MM.1S (cell line): ENCODE measurements around the gene ADGRV1.

ENCODE experiments used
- DNase-seq: peaks from one replicate; pipeline ENCODE4 v3.0.0-alpha.2; 2015
- H2AFZ ChIP-seq: fragments of 300-600 bp; sonication (generic); 2 replicates; pipeline ENCODE4 v1.6.0; 2016; ENCODE audit warnings: antibody characterized with exemption, low read length
- H3F3A ChIP-seq: fragments of 300-600 bp; sonication (generic); 2 replicates; pipeline ENCODE4 v1.6.1; 2016; ENCODE audit warnings: mild to moderate bottlenecking, antibody characterized with exemption, low read length, moderate library complexity, mixed read lengths; ENCODE audit not compliant: insufficient read depth
- H3K27ac ChIP-seq: fragments of 300-600 bp; sonication (generic); 2 replicates; pipeline ENCODE4 v1.5.1; 2016; ENCODE audit warnings: mild to moderate bottlenecking, low read length
- H3K27me3 ChIP-seq: fragments of 300-600 bp; sonication (generic); replicated peaks from 2 replicates; pipeline ENCODE4 v1.6.0; 2016; ENCODE audit warnings: low read length; ENCODE audit not compliant: insufficient read depth
- H3K36me3 ChIP-seq: fragments of 300-600 bp; sonication (generic); replicated peaks from 2 replicates; pipeline ENCODE4 v1.6.1; 2016; ENCODE audit warnings: mild to moderate bottlenecking, low read length, mixed read lengths; ENCODE audit not compliant: insufficient read depth
- H3K4me1 ChIP-seq: fragments of 300-600 bp; sonication (generic); 2 replicates; pipeline ENCODE4 v1.6.1; 2016; ENCODE audit warnings: low read length, mixed read lengths
- H3K4me2 ChIP-seq: fragments of 300-600 bp; sonication (generic); 2 replicates; pipeline ENCODE4 v1.6.0; 2016; ENCODE audit warnings: low read depth, low read length
- H3K4me3 ChIP-seq: fragments of 300-600 bp; sonication (generic); 2 replicates; pipeline ENCODE4 v1.5.1; 2016; ENCODE audit warnings: low read length, mixed read lengths
- H3K79me2 ChIP-seq: fragments of 300-600 bp; sonication (generic); 2 replicates; pipeline ENCODE4 v1.6.1; 2016; ENCODE audit warnings: mixed run types, low read length, mixed read lengths
- H3K9ac ChIP-seq: fragments of 300-600 bp; sonication (generic); 2 replicates; pipeline ENCODE4 v1.6.1; 2016; ENCODE audit warnings: low read length, mixed read lengths
- H3K9me2 ChIP-seq: fragments of 300-600 bp; sonication (generic); replicated peaks from 2 replicates; pipeline ENCODE4 v1.6.1; 2016; ENCODE audit warnings: mild to moderate bottlenecking, low read length, mixed read lengths; ENCODE audit not compliant: insufficient read depth
- H3K9me3 ChIP-seq: fragments of 300-600 bp; sonication (generic); replicated peaks from 2 replicates; pipeline ENCODE4 v1.6.1; 2016; ENCODE audit warnings: mild to moderate bottlenecking, low read length, mixed read lengths; ENCODE audit not compliant: insufficient read depth
- H4K20me1 ChIP-seq: fragments of 300-600 bp; sonication (generic); 2 replicates; pipeline ENCODE4 v1.6.1; 2016; ENCODE audit warnings: mild to moderate bottlenecking, low read length, moderate library complexity, mixed read lengths; ENCODE audit not compliant: insufficient read depth
- CTCF ChIP-seq: fragments of 300-600 bp; sonication (generic); IDR thresholded peaks from 2 replicates; pipeline ENCODE4 v1.5.1; 2016; ENCODE audit warnings: antibody characterized with exemption, low read length, mixed read lengths
- EZH2 ChIP-seq: fragments of 300-600 bp; sonication (generic); optimal IDR thresholded peaks from 2 replicates; pipeline ENCODE3; 2017; ENCODE audit warnings: low read depth, mild to moderate bottlenecking, antibody characterized with exemption, low read length, mixed read lengths
- EZH2phosphoT487 ChIP-seq: fragments of 300-600 bp; sonication (generic); IDR thresholded peaks from 2 replicates; pipeline ENCODE4 v1.6.1; 2018; ENCODE audit warnings: antibody characterized with exemption, low read length

Gene ADGRV1

GRCh38 chr5:90955001-90955635, 396.5 kb downstream of the ADGRV1 start:
- Histone ChIP-seq H2AFZ (no peak overlapping the region), H4K20me1 (no peaks in the 10 kb centered on the region), H3K9me2 (no peaks in the 10 kb centered on the region), H3K4me1 (no peaks in the 10 kb centered on the region), H3F3A (no peaks in the 10 kb centered on the region), H3K79me2 (no peaks in the 10 kb centered on the region), H3K4me3 (no peak overlapping the region), H3K9ac (no peak overlapping the region), H3K36me3 (no peaks in the 10 kb centered on the region), H3K9me3 (no peaks in the 10 kb centered on the region), H3K4me2 (no peak overlapping the region), H3K27ac (no peak overlapping the region), H3K27me3 (no peaks in the 10 kb centered on the region)
- no peak for DNase-seq
- TF ChIP-seq CTCF: no peak
- no peak for TF ChIP-seq EZH2phosphoT487
- TF ChIP-seq EZH2: no peak

GRCh38 chr5:90956511-90957097, 398.0 kb downstream of the ADGRV1 start:
- Histone ChIP-seq H3K27me3 (no peaks in the 10 kb centered on the region), H3K9ac (no peak overlapping the region), H3K79me2 (no peaks in the 10 kb centered on the region), H3F3A (no peaks in the 10 kb centered on the region), H3K27ac (no peak overlapping the region), H3K4me3 (no peak overlapping the region), H3K9me2 (no peaks in the 10 kb centered on the region), H3K36me3 (no peaks in the 10 kb centered on the region), H3K4me1 (no peaks in the 10 kb centered on the region), H3K4me2 (no peak overlapping the region), H3K9me3 (no peaks in the 10 kb centered on the region), H4K20me1 (no peaks in the 10 kb centered on the region), H2AFZ (no peak overlapping the region)
- TF ChIP-seq CTCF (no peak), EZH2 (no peak), EZH2phosphoT487 (no peak)
- no peak for DNase-seq

- Histone ChIP-seq H3K9me3 (no peaks in the 10 kb centered on the region), H3K27ac (no peak overlapping the region), H3K79me2 (no peaks in the 10 kb centered on the region), H3K4me1 (no peaks in the 10 kb centered on the region), H4K20me1 (no peaks in the 10 kb centered on the region), H3K4me3 (no peak overlapping the region), H2AFZ (no peak overlapping the region), H3F3A (no peaks in the 10 kb centered on the region), H3K9ac (no peak overlapping the region), H3K9me2 (no peaks in the 10 kb centered on the region), H3K27me3 (no peaks in the 10 kb centered on the region), H3K36me3 (no peaks in the 10 kb centered on the region), H3K4me2 (no peak overlapping the region)
- TF ChIP-seq CTCF: no peak
- TF ChIP-seq EZH2phosphoT487: no peak
- no peak for TF ChIP-seq EZH2
- DNase-seq: no peak
These were observed 399.3 kb downstream of the ADGRV1 start for GRCh38 chr5:90957906-90958305.
